ENCODE results near the gene ADPRH. TPM values are rescaled to one million over a fixed set of nuclear protein-coding genes. Genes with fewer than 3 reads are reported as not detected.

The ADPRH gene
- total RNA-seq, 4 donors from 2014 or later, result 1.8 to 2.4 (median 2.3) TPM

GRCh38 chr3:119599558-119600174 is 20.4 kb downstream of the ADPRH start:
- no peaks in the 10 kb centered on the region for H3K36me3 ChIP-seq
- no peak for TF ChIP-seq POLR2AphosphoS5 (IDR thresholded peaks at IDR 0.05)
- intact Hi-C loops (cut with DNase I; ENCODE audit: low total_unique reads) (no loop called here), in situ Hi-C loops (cut with MboI; ENCODE audit: low pct_ligation_motif_present in 1 of 4, low pct_unique_long_range_greater_than_20kb in 1 of 4, low sequenced_read_pairs in 3 of 4) (no loop called here)
- 81 to 84% methylated on average over 5 to 6 of the region's 6 CpGs for WGBS, 2 donors (ENCODE audit: low coverage in 1 of 2)
- H3K4me1 ChIP-seq, result peaks cover 0 to 18% (median 2%) of the 10 kb centered on the region in 4 donors
- H3K27me3 ChIP-seq, result no peaks in the 10 kb centered on the region
- H3K9me3 ChIP-seq, result no peaks in the 10 kb centered on the region
- no peak overlapping the region for H3K4me3 ChIP-seq
- H3K27ac ChIP-seq, result no peak overlapping the region
- no peak for DNase-seq

DNA sequence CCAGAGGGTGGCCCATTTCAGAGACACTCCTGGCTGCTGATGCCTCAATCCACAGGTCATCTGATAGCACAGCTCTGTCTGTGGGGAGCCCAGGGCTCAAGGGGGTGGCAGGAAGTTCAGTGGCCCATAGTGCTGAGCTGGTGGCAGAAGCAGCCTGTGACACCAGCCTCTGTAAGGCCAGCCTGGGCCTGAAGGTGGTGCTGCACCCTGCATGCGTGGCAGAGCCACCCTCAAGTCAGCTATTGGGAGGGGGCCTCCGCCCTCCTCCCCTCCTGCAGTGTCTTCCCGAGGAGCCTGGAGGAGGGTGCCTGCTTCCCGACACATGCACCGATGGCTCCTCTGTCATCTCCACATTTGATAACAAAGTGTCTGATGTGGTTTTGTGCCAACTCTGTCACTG is 21.4 kb downstream of the ADPRH start:
- in situ Hi-C loops (cut with MboI; ENCODE audit: low pct_ligation_motif_present in 1 of 4, low pct_unique_long_range_greater_than_20kb in 1 of 4, low sequenced_read_pairs in 3 of 4) (no loop called here), intact Hi-C loops (cut with DNase I; ENCODE audit: low total_unique reads) (no loop called here)
- no peak for DNase-seq
- Histone ChIP-seq H3K9me3 (no peaks in the 10 kb centered on the region), H3K27me3 (no peaks in the 10 kb centered on the region), H3K27ac (no peak overlapping the region), H3K4me1 (peaks cover 0 to 18% (median 2%) of the 10 kb centered on the region in 4 donors), H3K4me3 (no peak overlapping the region), H3K36me3 (no peaks in the 10 kb centered on the region)
- WGBS, 2 donors (ENCODE audit: low coverage in 1 of 2), result 59% methylated on average over 5 of the region's 5 CpGs; no CpG with 5 or more reads in 1 of the 2 donors
- TF ChIP-seq, protein P1, sequence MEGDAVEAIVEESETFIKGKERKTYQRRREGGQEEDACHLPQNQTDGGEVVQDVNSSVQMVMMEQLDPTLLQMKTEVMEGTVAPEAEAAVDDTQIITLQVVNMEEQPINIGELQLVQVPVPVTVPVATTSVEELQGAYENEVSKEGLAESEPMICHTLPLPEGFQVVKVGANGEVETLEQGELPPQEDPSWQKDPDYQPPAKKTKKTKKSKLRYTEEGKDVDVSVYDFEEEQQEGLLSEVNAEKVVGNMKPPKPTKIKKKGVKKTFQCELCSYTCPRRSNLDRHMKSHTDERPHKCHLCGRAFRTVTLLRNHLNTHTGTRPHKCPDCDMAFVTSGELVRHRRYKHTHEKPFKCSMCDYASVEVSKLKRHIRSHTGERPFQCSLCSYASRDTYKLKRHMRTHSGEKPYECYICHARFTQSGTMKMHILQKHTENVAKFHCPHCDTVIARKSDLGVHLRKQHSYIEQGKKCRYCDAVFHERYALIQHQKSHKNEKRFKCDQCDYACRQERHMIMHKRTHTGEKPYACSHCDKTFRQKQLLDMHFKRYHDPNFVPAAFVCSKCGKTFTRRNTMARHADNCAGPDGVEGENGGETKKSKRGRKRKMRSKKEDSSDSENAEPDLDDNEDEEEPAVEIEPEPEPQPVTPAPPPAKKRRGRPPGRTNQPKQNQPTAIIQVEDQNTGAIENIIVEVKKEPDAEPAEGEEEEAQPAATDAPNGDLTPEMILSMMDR (IDR thresholded peaks at IDR 0.05), result peak in 2 of 5 experiments; percentile 9 to 14
- TF ChIP-seq EP300 (IDR thresholded peaks at IDR 0.05; ENCODE audit: low read depth) (no peak), POLR2A (IDR thresholded peaks at IDR 0.05) (no peak)

GRCh38 chr3:119601154-119601553 is 21.9 kb downstream of the ADPRH start:
- Histone ChIP-seq H3K27me3 (no peaks in the 10 kb centered on the region), H3K4me1 (peaks cover 0 to 14% (median 2%) of the 10 kb centered on the region in 4 donors), H3K27ac (no peak overlapping the region), H3K9me3 (no peaks in the 10 kb centered on the region), H3K4me3 (no peak overlapping the region), H3K36me3 (no peaks in the 10 kb centered on the region)
- DNase-seq, result no peak
- 87% methylated on average over 3 of the region's 3 CpGs; no CpG with 5 or more reads in 1 of the 2 donors for WGBS, 2 donors (ENCODE audit: low coverage in 1 of 2)
- intact Hi-C loops (cut with DNase I; ENCODE audit: low total_unique reads) (no loop called here), in situ Hi-C loops (cut with MboI; ENCODE audit: low pct_ligation_motif_present in 1 of 4, low pct_unique_long_range_greater_than_20kb in 1 of 4, low sequenced_read_pairs in 3 of 4) (no loop called here)
- no peak for TF ChIP-seq EP300 (IDR thresholded peaks at IDR 0.05; ENCODE audit: low read depth)
- TF ChIP-seq POLR2A (IDR thresholded peaks at IDR 0.05), result no peak
- no peak for TF ChIP-seq POLR2AphosphoS5 (IDR thresholded peaks at IDR 0.05)
- TF ChIP-seq, protein P1 (IDR thresholded peaks at IDR 0.05), result no peak

GRCh38 chr3:119602676-119603075 is 23.4 kb downstream of the ADPRH start:
- in situ Hi-C loops (cut with MboI; ENCODE audit: low pct_ligation_motif_present in 1 of 4, low pct_unique_long_range_greater_than_20kb in 1 of 4, low sequenced_read_pairs in 3 of 4), result no loop called here
- intact Hi-C loops (cut with DNase I; ENCODE audit: low total_unique reads), result no loop called here
- H3K36me3 ChIP-seq, result no peaks in the 10 kb centered on the region

More at GRCh38 chr3:119602676-119603075, 23.4 kb downstream of the ADPRH start:
- Histone ChIP-seq H3K27ac (no peak overlapping the region), H3K9me3 (no peaks in the 10 kb centered on the region), H3K27me3 (no peaks in the 10 kb centered on the region), H3K4me1 (peaks cover 0 to 4% (median under 1%) of the 10 kb centered on the region in 4 donors), H3K4me3 (no peak overlapping the region)
- TF ChIP-seq POLR2A (IDR thresholded peaks at IDR 0.05), result no peak
- no peak for TF ChIP-seq POLR2AphosphoS5 (IDR thresholded peaks at IDR 0.05)
- TF ChIP-seq, protein P1 (IDR thresholded peaks at IDR 0.05), result no peak
- no peak for TF ChIP-seq EP300 (IDR thresholded peaks at IDR 0.05; ENCODE audit: low read depth)
- DNase-seq, result no peak
- WGBS, 2 donors (ENCODE audit: low coverage in 1 of 2), result 70 to 86% methylated on average over 1 of the region's 1 CpG
